Heart left ventricle (tissue), 16 donors: ENCODE data around the gene DRGX. TPM values are rescaled to one million over a fixed set of nuclear protein-coding genes. Genes with fewer than 3 reads are reported as not detected.
A peak's percentile ranks its signal among the peaks of the same experiment; 100 is the strongest.

Experiments
- ATAC-seq, 4 donors: fragments of 200-7000 bp; cut with Tn5 transposase; one replicate each; pipeline ENCODE4 v1.9.1; 2020 to 2022; ENCODE audit warnings: moderate library complexity in 4 of 4, mild to moderate bottlenecking in 3 of 4, moderate number of reproducible peaks in 1 of 4
- DNase-seq, 5 donors: peaks; one replicate each; pipeline ENCODE4 v3.0.0-alpha.2; 2020
- H3K27ac ChIP-seq, 12 donors: fragments of 200-600 bp; sonication (generic) in 4 of 12; one replicate each; pipeline versions ENCODE4 v1.5.0 to v1.8.0; 2016 to 2022; ENCODE audit warnings: mild to moderate bottlenecking in 2 of 12
- H3K27me3 ChIP-seq, 9 donors: fragments of 200-600 bp; sonication (generic) in 2 of 9; one replicate each; pipeline versions ENCODE4 v1.5.1 to v1.8.0; 2016 to 2022; ENCODE audit warnings: mild to moderate bottlenecking in 3 of 9
- H3K36me3 ChIP-seq, 9 donors: fragments of 200-600 bp; sonication (generic) in 2 of 9; one replicate each; pipeline versions ENCODE4 v1.5.0 to v1.8.0; 2018 to 2022; ENCODE audit warnings: mild to moderate bottlenecking in 2 of 9
- H3K4me1 ChIP-seq, 12 donors: fragments of 200-600 bp; sonication (generic) in 4 of 12; one replicate each; pipeline versions ENCODE4 v1.5.0 to v1.8.0; 2016 to 2022; ENCODE audit warnings: mild to moderate bottlenecking in 3 of 12
- H3K4me3 ChIP-seq, 12 donors: fragments of 200-600 bp; sonication (generic) in 4 of 12; one replicate each; pipeline versions ENCODE4 v1.5.0 to v1.8.0; 2017 to 2022; ENCODE audit warnings: mild to moderate bottlenecking in 9 of 12, moderate library complexity in 4 of 12
- H3K9me3 ChIP-seq, 12 donors: fragments of 200-600 bp; sonication (generic) in 4 of 12; one replicate each; pipeline versions ENCODE4 v1.5.0 to v1.8.0; 2016 to 2022; ENCODE audit warnings: mild to moderate bottlenecking in 1 of 12
- CTCF ChIP-seq, 12 donors: fragments of 200-600 bp; sonication (generic) in 4 of 12; IDR thresholded peaks; one replicate each; pipeline versions ENCODE4 v1.5.0 to v1.8.0; 2018 to 2022; ENCODE audit warnings: antibody characterized with exemption in 12 of 12, mild to moderate bottlenecking in 5 of 12
- POLR2A ChIP-seq, 2 donors: fragments of 450-650 bp; IDR thresholded peaks; one replicate each; pipeline ENCODE4 v1.6.1; 2017; ENCODE audit warnings: antibody characterized with exemption in 2 of 2, mild to moderate bottlenecking in 2 of 2, moderate library complexity in 2 of 2
- WGBS, 4 donors: extraction: QIAGEN DNeasy Blood & Tissue Kit in 2 of 4; methylation state at CpG; one replicate each; pipeline versions ENCODE4 v1.1.5 to v1.1.7; 2013 to 2018; 5-methylcytosine and 5-hydroxymethylcytosine counted together
- intact Hi-C, 10 donors: fragments of 100-400 bp; cut with DNase I; formaldehyde crosslinking; loops; one replicate each; pipeline versions ENCODE4 v1.11.1 to v1.14.2; 2022
- polyA plus RNA-seq, 2 donors: library from polyadenylated mRNA; stranded (reverse); fragments of 200-250 nt; gene quantifications; one replicate each; pipeline ENCODE4 v1.2.3, GENCODE V29; 2013
- total RNA-seq, 9 donors: library from RNA; depleted of rRNA in 2 of 9; stranded (reverse); fragments of >200 nt in 2 of 9; fragmentation: NEBNext Ultra II Directional in 3 of 9; extraction: Animal tissue kit (Norgen Biotek cat#: 25700) in 3 of 9; gene quantifications; one replicate each; pipeline versions ENCODE4 v1.1.0 to v1.2.4, GENCODE V29; 2016 to 2023
- donor health status: ischemic (EF 13 %, LVEDD 7.1; RV severe dilation, severe dysfunction).
- donor health status: healthy with polysubstance abuse.
- donor health status: DM: no; HTN: yes; CAD: no.
- donor health status: DM: no; HTN: no; CAD: no.
- donor health status: ischemic (EF 25% LVEDD 6.9; RV normal size, moderate dysfunction).
- donor health status: ischemic (EF 25% LVEDD 5.7; RV mildly dilated, moderate dysfunction).
- donor health status: healthy.
- donor health status: DM: yes; HTN: yes; CAD: no.
- donor health status: ischemic (EF 35%, LVEDD 5.7; RV mildly dilated, moderate dysfunction).
- donor health status: nonischemic (EF 11% LVEDD 7.7; RV severe dilation, severe dysfunction).
- donor health status: DM: yes; HTN: yes; CAD: no.
- donor health status: PGD.
- donor health status: ischemic (EF 29% LVEDD 5.4; RV normal size, mild dysfunction).
- donor health status: nonischemic (EF 23%, LVEDD 6.1; RV moderate dilation, normal function).

DRGX gene
- total and polyA plus RNA-seq, 11 donors, result not detected

DNA sequence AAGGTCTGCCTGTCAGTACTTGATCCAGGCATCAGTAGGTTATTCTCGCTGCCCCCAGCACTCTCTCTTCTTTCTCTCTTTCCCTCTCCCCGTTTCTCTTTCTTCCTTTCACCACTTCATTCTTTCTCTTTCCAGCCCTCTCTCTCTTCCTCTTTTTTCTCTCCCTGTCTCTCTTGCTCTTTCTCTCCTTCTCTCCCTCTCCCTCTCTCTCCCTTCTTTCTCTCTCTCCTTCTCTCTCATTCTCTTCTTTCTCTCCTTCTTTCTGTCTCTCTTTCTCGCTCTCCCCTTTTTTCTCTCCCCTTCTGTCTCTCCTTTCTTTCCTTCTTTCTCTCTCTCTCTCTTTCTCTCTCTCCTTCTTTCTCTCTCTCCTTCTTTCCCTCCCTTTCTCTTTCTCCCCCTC lies 7.5 kb upstream of the DRGX start:
- WGBS, 4 donors, result 57 to 73% (median 61%) methylated on average over 3 of the region's 3 CpGs
- H3K36me3 ChIP-seq, result no peaks in the 10 kb centered on the region
- ATAC-seq (no peak), DNase-seq (no peak)
- no peak overlapping the region for H3K4me3 ChIP-seq
- TF ChIP-seq POLR2A (IDR thresholded peaks at IDR 0.05) (no peak), CTCF (IDR thresholded peaks at IDR 0.05) (no peak)
- peaks cover 0 to 5% (median 2%) of the 10 kb centered on the region in 12 donors for H3K4me1 ChIP-seq
- no peak overlapping the region for H3K27ac ChIP-seq
- H3K9me3 ChIP-seq, result no peaks in the 10 kb centered on the region
- intact Hi-C loops, result loop anchor here in 3 of 10 donors (10.0 kb wide), 3 partner anchors 409 to 749 kb away; no protein-coding TSS in a partner anchor
- peaks cover 5 to 72% (median 34%) of the 10 kb centered on the region in 9 donors for H3K27me3 ChIP-seq

DNA sequence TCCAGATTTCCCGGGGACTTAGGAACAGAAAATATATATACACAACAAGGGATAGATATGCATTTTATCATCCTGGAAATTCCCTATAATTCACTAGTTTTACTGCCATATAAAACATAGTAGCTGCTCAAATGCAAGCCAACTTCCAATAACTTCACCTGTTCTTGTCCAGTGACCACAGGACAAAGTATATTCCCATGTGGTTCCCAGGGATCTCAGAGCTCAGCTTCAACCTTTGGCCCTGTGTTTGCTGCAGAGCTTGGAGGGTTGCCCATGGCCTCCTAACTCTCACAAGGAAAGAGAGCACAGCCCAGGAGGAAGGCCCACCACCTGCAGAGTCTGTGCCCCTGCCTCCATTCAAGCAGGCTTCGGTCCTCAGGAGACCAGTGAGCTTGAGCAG lies 4.5 kb upstream of the DRGX start:
- intact Hi-C loops, result loop anchor here in 3 of 10 donors (10.0 kb wide), 3 partner anchors 406 to 746 kb away; no protein-coding TSS in a partner anchor
- Histone ChIP-seq H3K27ac (no peak overlapping the region), H3K4me3 (no peak overlapping the region), H3K4me1 (peaks cover 0 to 30% (median 21%) of the 10 kb centered on the region in 12 donors), H3K9me3 (no peaks in the 10 kb centered on the region), H3K27me3 (peaks cover 34 to 87% (median 64%) of the 10 kb centered on the region in 9 donors), H3K36me3 (no peaks in the 10 kb centered on the region)
- TF ChIP-seq CTCF (IDR thresholded peaks at IDR 0.05), result no peak
- TF ChIP-seq POLR2A (IDR thresholded peaks at IDR 0.05), result no peak
- no peak for ATAC-seq
- DNase-seq, result no peak
- WGBS, 4 donors, result 70 to 82% (median 79%) methylated on average over 2 of the region's 2 CpGs

DNA sequence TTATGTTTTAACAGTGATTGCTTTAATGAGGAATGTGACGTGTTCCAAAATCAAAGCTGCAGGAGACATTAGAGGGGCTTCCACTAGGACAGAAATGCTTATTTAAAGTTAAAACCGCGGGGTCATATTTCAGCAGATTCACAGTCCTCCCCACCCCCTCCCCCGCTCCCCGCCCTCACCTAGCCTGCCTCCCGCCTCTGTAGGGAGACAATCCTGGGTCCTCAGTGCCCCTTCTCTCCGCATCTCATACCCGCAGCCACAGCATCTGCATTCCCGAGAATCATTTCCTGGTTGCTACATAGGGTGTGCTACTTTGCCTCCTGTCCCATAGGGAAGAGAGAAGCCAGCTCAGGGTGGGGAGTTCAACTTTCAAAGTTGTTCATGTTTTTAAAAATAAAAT lies 3.1 kb upstream of the DRGX start:
- intact Hi-C loops, result no loop called here
- Histone ChIP-seq H3K9me3 (no peaks in the 10 kb centered on the region), H3K36me3 (no peaks in the 10 kb centered on the region), H3K4me1 (peaks cover 0 to 40% (median 27%) of the 10 kb centered on the region in 12 donors), H3K27me3 (peaks cover 46 to 92% (median 71%) of the 10 kb centered on the region in 9 donors), H3K27ac (no peak overlapping the region), H3K4me3 (no peak overlapping the region)
- no peak for DNase-seq
- no peak for TF ChIP-seq CTCF (IDR thresholded peaks at IDR 0.05)
- TF ChIP-seq POLR2A (IDR thresholded peaks at IDR 0.05), result no peak
- WGBS, 4 donors, result 6 to 13% (median 7%) methylated on average over 9 of the region's 9 CpGs
- ATAC-seq, result no peak

DNA sequence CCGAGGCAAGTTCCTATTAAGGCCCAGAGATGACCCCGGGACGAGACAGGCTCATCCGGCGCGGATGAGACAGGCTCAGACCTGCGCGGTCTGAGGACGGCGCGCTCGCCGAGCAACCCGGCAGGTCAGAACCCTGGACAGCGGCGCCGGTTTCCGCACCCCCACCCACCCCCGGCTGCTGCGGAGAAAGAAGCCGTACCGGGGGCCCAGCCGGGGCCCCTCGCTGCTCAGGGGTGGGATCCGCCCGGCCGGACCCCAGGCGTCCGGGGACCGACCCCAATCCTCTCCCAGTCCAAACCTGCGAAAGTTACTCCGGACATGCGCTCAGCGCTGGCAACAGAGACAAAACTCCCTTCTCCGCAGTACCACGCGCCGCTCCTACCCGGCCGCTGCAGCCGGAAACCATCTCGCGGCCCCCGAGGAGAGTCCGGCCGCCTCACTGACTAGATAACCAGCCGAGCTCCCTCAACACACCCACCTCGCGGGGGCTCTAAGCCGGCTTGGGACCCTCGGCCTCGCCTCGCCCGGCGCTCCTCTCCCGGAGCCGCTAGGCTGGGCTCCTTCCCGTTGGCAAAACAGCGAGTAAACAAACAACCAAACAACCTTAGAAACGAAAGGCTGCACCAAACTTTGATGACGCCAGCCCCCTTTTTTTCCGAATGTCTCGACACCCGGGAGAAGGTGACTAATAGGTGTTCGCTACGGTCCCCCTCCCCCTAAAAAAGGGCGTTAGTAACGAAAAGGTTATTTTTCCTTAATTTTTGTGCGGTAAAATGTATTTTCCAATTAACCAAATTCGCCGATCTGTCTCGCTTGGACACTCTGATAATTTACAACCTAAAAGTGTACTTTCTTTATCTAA lies 2.3 kb upstream of the DRGX start:
- 2 to 6% (median 2%) methylated on average over 27 to 72 of the region's 72 CpGs for WGBS, 4 donors
- Histone ChIP-seq H3K36me3 (no peaks in the 10 kb centered on the region), H3K27ac (no peak overlapping the region), H3K4me1 (peaks cover 0 to 40% (median 27%) of the 10 kb centered on the region in 12 donors), H3K4me3 (peak overlapping the region in 11 of 12 donors; percentile 8 to 50 (median 34)), H3K27me3 (peaks cover 51 to 97% (median 76%) of the 10 kb centered on the region in 9 donors), H3K9me3 (no peaks in the 10 kb centered on the region)
- peak; percentile 82 to 97 (median 93) for ATAC-seq
- intact Hi-C loops, result no loop called here
- DNase-seq, result peak in 4 of 5 donors; percentile 56 to 83 (median 66)
- TF ChIP-seq CTCF (IDR thresholded peaks at IDR 0.05) (no peak), POLR2A (IDR thresholded peaks at IDR 0.05) (no peak)
